Left forelimb (tissue), 1 donor: ENCODE measurements around the gene GAA.
A peak's percentile ranks its signal among the peaks of the same experiment; 100 is the strongest.
"Not testable (repeated sequence)": the region's sequence is repeated elsewhere in the genome, so short reads cannot be mapped to it uniquely, and the experiment has no call there.

Source experiments
- DNase-seq: peaks from one replicate; pipeline ENCODE4 v3.0.0-alpha.2; 2018; ENCODE audit warnings: low spot score

GAA gene

GRCh38 chr17:80083136-80083661, 18.2 kb upstream of the GAA start:
- DNase-seq, result no peak

DNA sequence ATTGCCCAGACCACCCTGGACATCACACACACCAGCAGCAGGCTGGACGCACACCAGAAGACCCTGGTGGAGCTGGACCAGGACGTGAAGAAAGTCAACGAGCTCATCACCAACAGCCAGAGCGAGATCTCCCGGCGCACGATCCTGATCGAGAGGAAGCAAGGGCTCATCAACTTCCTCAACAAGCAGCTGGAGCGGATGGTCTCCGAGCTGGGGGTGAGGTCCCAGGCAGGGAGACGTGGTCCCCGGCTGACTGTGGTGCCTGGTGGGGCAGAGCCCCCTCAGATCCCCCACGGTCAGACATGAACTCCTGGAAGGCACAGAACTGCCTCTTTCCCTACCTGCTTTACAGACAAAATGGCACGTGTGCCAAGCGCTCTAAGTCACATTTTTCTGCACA, 16.6 kb upstream of the GAA start:
- no peak for DNase-seq

GRCh38 chr17:80086081-80086480, 15.3 kb upstream of the GAA start:
- no peak for DNase-seq

GRCh38 chr17:80086616-80087015, 14.8 kb upstream of the GAA start:
- no peak for DNase-seq

- DNase-seq, result no peak
Observed at GRCh38 chr17:80087346-80088265, 13.8 kb upstream of the GAA start.

DNA sequence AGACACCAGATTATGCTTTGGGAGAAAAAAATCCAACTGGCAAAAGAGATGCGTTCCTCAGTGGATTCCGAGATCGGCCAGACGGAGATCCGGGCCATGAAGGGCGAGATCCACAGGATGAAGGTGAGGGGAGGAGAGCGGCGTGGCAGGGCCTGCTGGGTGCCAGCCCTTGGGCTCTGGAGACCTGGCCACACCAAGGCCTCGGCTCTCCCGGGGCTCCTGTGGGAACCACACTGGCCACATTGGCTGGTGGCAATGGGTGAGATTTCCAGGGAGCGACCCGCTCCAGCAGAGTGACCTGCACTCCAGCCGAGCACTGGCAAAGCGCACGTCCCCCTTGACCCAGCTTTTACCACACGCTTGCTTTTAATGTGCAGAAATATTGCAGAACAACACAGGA, 11.6 kb upstream of the GAA start:
- no peak for DNase-seq

- not testable (repeated sequence) for DNase-seq
Observed at GRCh38 chr17:80090164-80090563, 11.2 kb upstream of the GAA start.

DNA sequence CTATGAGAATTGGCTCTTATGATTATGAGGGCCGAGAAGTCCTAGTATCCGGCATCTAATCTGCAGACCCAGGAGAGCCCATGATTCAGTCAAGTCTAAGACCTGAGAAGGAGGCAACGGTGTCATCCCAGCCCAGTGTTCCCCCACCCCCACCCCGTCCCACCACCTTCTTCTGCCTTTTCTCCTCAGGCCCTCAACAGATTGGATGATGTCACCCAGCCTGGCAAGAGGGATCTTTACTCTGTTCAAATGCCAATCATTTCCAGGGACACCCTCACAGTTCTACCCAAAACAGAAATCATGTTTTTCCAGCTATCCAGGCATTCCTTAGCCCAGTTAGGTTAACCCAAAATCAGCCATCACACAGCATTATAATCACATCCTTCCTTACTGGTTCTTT, 10.0 kb upstream of the GAA start:
- no peak for DNase-seq

DNA sequence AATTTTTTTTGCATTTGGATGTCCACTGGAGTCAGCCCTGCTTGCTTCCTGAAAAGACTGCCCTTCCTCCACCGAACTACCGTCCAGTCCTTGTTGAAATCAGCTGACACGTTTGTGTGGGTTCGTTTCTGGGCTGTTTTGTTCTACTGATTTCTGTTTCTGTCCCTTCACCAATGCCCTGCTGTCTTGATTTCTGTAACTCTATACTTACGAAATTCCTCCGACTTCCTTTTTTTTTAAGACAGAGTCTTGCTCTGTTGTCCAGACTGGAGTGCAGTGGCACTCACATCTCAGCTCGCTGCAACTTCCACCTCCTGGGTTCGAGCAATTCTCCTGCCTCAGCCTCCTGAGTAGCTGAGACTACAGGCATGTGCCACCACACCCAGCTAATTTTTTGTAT, 8.4 kb upstream of the GAA start:
- DNase-seq, result no peak

GRCh38 chr17:80095038-80095843, 6.1 kb upstream of the GAA start:
- no peak for DNase-seq

DNA sequence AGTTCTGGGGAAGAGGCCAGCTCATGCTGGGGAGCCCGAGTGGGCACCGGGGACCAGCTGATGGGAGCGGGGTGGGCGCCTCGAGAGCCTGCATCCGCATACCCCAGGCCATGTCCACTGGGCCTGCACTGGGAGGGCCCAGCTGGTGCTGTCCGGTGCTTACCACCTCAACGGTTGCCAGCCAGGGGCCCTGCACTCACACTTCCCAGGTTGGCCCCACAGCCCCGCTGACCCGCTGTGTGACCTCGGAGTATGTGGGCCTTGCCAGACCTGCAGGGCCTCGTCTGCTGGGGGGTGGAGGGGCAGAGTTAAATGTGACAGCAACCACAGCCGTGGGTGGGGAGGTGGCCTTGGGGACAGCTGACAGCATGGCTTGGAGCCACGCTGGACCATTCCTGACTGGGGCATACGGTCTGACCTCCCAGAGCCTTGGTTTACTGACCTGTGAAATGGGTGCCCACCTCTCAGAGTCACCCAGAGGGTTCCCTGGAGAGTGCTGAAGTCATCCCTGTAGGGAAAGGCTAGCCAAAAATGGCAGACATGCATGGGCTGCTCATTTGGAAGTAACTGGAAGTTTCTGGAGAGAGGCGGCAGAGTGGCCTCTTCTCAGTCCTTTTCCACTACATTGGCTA, 5.4 kb upstream of the GAA start:
- no peak for DNase-seq

DNA sequence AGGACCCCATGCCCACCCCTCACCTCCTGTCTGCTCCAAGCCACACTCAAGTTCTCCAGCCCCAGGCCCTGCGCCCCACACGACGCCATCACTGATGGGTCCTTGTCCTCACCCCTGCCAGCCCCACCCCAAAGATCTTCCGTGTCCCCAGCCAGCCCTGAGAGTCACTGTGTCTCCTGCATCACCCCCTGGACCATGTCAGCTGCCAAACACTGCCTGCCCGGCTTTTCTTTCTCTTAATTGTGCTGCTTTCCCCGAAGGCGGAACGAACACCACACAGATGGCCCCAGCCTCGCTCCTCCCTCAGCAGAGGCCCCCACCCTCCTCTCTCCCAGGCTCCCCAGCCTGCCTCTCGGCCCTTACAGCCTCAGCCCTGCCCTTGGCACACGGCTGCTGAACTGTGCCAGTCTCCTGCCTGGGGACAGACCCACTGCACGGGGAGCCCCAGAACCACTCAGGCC, 4.8 kb upstream of the GAA start:
- DNase-seq, result no peak

- peak; percentile 58 for DNase-seq
Observed at GRCh38 chr17:80097127-80097621, 4.2 kb upstream of the GAA start.

DNA sequence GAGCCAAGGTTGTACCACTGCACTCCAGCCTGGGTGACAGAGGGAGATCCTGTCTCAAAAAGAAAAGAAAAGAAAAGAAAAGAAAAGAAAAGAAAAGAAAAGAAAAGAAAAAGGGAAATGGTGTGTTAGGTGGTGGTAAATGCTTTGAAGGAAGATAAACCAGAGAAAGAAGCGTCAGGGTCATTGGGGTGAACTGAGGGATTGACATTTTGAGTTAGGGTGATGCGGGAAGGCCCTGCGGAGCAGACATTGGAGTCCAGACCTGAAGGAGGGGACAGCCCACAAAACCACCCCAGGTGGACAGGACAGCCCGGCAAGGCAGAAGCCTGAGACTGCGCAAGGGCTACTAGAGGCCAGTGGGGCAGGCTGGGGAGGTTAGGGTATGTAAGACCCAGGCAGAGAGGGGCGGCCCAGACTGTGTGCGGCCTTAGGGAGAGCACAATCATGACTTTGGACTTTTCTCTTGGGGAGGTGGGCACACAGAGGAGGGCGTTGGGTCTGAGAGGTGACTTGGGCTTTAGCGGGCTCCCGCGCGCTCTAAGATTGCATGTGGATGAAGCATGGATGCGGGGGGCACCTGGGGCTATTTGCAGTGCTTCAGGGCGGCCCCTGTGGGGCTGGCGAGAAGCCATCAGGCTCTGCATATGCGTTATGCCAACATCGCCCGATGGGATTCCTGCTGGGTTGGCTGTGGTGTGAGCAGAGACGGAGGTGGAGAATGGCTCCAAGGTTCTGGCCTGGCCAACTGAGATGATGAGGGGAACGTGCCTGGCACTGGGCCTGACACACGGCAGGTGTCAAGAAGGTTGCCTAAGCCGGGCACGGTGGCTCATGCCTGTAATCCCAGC, 3.3 kb upstream of the GAA start:
- DNase-seq, result peak; percentile 52

DNA sequence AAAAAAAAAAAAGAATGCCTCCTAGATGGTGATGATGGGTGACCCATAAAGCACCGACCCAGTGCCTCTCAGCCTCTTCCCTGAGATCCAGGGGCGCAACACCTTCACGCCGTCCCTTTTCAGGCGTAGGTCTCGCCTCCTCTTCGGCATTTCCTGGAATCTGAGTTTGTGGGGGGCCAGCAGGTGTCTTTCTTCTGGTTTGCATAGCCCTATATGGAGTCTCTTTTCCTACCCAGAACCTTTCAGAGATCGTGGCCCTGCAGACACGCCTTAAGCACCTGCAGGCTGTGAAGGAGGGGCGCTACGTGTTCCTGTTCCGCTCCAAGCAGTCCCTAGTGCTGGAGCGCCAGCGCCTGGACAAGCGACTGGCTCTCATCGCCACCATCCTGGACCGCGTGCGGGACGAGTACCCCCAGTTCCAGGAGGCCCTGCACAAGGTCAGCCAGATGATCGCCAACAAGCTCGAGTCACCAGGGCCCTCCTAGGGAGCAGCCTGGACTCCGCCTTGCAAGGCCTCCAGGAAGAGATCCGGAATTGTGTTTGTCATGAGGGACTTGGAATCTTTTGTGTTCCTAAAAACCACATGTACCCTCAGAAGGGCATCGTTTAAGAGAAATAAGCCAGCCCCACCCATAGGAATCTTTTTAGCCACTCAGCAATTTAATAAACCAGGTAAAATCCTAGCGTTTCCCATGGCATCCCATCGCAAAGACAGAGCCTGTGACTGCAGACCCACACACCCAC, 1.9 kb upstream of the GAA start:
- no peak for DNase-seq

DNA sequence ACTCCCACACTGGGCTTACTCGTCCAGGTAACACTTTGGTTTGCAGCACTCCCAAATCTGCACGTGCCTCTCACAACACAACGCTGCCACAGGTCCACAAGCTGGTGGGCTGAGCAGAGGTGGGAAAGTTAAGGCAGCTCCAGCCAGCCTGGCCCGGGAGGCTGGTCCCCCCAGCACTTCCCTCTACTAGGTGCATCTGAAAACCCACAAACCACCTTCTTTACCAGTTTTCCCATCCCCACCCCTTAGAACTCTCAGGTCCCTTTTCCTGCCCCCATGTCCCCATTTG, 1.4 kb upstream of the GAA start:
- no peak for DNase-seq

GRCh38 chr17:80101946-80102663, 724 bp downstream of the GAA start:
- DNase-seq, result peak; percentile 66

DNA sequence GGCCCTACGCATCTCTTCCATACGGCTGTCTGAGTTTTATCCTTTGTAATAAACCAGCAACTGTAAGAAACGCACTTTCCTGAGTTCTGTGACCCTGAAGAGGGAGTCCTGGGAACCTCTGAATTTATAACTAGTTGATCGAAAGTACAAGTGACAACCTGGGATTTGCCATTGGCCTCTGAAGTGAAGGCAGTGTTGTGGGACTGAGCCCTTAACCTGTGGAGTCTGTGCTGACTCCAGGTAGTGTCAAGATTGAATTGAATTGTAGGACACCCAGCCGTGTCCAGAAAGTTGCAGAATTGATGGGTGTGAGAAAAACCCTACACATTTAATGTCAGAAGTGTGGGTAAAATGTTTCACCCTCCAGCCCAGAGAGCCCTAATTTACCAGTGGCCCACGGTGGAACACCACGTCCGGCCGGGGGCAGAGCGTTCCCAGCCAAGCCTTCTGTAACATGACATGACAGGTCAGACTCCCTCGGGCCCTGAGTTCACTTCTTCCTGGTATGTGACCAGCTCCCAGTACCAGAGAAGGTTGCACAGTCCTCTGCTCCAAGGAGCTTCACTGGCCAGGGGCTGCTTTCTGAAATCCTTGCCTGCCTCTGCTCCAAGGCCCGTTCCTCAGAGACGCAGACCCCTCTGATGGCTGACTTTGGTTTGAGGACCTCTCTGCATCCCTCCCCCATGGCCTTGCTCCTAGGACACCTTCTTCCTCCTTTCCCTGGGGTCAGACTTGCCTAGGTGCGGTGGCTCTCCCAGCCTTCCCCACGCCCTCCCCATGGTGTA, 1.5 kb downstream of the GAA start:
- DNase-seq, result peak; percentile 65

DNA sequence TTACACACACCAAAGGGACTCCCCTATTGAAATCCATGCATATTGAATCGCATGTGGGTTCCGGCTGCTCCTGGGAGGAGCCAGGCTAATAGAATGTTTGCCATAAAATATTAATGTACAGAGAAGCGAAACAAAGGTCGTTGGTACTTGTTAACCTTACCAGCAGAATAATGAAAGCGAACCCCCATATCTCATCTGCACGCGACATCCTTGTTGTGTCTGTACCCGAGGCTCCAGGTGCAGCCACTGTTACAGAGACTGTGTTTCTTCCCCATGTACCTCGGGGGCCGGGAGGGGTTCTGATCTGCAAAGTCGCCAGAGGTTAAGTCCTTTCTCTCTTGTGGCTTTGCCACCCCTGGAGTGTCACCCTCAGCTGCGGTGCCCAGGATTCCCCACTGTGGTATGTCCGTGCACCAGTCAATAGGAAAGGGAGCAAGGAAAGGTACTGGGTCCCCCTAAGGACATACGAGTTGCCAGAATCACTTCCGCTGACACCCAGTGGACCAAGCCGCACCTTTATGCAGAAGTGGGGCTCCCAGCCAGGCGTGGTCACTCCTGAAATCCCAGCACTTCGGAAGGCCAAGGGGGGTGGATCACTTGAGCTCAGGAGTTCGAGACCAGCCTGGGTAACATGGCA, 2.2 kb downstream of the GAA start:
- DNase-seq, result no peak
